IPS-18c (cell line): ENCODE measurements around the gene GPR65.

Experiments
- H3K4me3 ChIP-seq: 2 replicates; pipeline ENCODE4 v1.7.0; 2013; ENCODE audit warnings: low read depth, mild to moderate bottlenecking, low read length, moderate library complexity; ENCODE audit not compliant: insufficient read depth
- H3K9me3 ChIP-seq: one replicate; pipeline ENCODE4 v1.6.1; 2013; ENCODE audit warnings: mild to moderate bottlenecking, low read length, moderate library complexity; ENCODE audit not compliant: control insufficient read depth, insufficient read depth

GPR65 gene

DNA sequence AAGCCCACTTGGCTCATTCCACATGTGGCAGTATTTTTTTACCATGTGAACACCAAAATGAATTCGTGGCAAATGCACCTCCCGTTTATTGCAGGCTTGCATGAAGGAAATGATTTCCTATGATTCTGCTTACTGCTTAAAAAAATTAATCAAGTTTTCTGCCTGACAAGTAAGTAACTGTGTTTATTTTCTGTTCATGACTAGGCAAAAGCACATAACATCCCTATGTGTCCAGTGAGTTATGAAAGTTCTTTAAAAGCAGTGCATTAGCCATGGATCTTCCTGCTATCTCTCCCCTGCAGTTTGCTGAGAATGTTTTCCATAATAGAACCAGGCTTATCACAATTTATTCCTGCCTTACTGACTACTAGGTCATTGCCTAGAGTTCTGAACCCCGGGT lies 20.4 kb downstream of the GPR65 start:
- Histone ChIP-seq H3K4me3 (no peak overlapping the region), H3K9me3 (no peaks in the 10 kb centered on the region)

- Histone ChIP-seq H3K4me3 (no peak overlapping the region), H3K9me3 (no peaks in the 10 kb centered on the region)
These were observed 22.0 kb downstream of the GPR65 start for GRCh38 chr14:88026890-88027289.

DNA sequence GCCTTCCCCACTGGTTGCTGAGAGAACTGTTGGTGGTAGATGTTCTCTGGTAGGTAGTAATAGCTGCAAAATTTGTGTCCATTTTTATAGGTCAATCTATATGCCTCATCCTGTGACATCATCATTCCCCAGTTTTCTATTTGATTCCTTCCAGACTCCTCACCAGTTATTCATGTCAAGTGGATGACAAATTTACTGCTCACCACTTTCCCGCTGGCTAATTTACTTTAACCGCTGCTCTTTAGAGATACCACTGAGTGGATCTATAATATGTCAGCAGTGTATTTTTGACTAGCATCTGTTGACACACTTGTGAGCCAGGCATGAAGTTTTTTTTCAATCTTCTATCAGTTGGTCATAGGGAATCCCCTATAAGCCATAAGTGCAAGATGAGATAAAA lies 24.6 kb downstream of the GPR65 start:
- Histone ChIP-seq H3K9me3 (no peaks in the 10 kb centered on the region), H3K4me3 (no peak overlapping the region)

- Histone ChIP-seq H3K4me3 (no peak overlapping the region), H3K9me3 (no peaks in the 10 kb centered on the region)
These were observed 25.1 kb downstream of the GPR65 start for GRCh38 chr14:88030079-88030478.

DNA sequence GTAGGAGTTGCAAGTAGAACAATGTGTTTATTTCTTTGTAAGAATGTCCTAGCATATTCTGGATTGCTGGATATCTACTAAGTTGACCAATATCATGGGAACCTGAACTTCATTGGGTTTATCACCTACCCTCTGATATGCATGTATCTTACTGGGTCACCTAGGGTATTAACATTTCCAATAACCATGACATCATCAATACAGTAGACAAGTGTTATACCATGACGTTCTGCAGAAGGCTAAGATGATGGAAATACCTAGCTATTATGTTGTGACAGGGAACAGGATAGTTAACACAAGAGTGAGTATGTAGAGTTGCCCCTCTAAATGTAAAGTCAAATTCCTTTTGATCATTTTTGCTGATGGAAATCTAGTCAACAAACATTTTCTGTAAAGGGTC lies 26.0 kb downstream of the GPR65 start:
- H3K4me3 ChIP-seq: no peak overlapping the region
- H3K9me3 ChIP-seq: no peaks in the 10 kb centered on the region

DNA sequence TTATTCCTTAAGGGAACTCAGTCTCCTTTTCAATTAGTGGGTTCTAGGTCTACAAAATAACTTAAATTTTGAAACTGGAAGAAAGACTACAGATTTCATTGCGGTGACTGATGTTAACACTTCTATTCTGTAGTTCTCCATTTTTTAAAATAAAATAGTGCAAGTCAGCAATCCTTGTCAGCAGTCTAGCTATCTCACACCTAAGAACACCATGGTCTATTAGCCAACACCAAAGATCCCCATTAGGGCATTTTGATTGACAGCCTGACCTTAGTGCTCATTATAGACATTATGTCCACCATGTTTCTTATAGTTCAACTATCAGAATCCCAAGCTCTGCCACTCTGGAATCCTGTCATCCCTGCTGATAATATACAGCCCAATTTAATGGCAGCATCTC lies 27.4 kb downstream of the GPR65 start:
- no peaks in the 10 kb centered on the region for H3K9me3 ChIP-seq
- H3K4me3 ChIP-seq: no peak overlapping the region

DNA sequence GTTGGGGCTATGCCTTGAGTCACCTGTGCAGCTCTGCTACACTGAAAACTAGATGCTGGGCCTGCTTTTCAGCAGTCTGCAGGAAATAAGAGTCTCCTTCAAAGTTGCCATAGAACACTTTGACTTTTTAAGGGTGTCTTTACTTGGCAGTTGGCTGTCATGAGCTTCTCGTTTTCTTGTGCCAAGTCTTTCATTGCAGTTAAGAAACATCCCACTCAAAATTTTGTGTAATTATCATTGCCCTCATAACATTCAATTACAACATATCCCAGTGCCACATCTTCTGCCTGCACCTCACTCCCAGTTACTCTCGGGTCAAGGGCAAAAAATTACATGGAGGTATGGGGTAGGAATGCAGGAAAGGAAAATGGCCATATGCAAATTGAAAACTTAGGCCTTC lies 29.1 kb downstream of the GPR65 start:
- H3K4me3 ChIP-seq: no peak overlapping the region
- no peaks in the 10 kb centered on the region for H3K9me3 ChIP-seq

DNA sequence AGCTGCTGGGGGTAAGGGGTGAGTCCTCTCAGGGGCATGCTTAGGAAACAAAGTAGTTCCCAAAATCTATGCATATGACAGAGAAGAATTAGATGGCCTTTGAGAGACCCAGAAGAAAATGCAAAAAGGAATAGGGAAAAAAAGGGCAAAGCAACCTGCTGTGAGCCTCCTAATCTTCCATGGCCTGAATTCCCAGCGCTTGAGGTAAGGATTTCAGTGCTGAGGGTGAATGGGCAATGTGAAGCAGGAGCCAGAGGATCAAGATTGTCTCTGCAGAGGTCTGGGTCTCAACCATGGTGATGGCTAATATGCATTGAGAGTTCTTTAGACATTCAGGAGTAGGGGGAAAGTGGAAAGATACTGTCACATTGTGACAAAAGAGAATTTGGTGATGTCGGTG lies 31.5 kb downstream of the GPR65 start:
- no peaks in the 10 kb centered on the region for H3K9me3 ChIP-seq
- no peak overlapping the region for H3K4me3 ChIP-seq

GRCh38 chr14:88037325-88037724 lies 32.4 kb downstream of the GPR65 start:
- H3K4me3 ChIP-seq: no peak overlapping the region
- H3K9me3 ChIP-seq: no peaks in the 10 kb centered on the region

GRCh38 chr14:88039197-88039596 lies 34.3 kb downstream of the GPR65 start:
- H3K9me3 ChIP-seq: no peaks in the 10 kb centered on the region
- no peak overlapping the region for H3K4me3 ChIP-seq

DNA sequence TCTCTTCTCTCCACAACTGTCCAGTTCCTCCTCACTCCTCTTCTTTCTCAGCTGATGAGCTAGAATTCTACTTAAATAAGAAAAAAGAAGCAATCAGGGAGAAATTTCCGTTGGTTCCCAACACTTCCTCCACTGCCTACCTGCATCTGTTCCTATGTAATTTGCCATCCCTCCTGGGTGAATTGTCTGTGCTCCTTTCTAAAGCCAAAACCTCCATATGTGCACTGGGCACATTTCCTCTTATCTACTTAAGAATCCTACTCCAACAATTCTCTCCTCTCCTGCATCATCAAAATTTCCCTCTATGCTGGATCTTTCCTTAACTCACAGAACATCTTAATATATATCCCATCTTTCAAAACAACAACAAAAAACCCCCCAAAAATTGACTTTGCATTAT lies 35.2 kb downstream of the GPR65 start:
- no peak overlapping the region for H3K4me3 ChIP-seq
- no peaks in the 10 kb centered on the region for H3K9me3 ChIP-seq

- H3K4me3 ChIP-seq: no peak overlapping the region
- no peaks in the 10 kb centered on the region for H3K9me3 ChIP-seq
These were observed 38.9 kb downstream of the GPR65 start for GRCh38 chr14:88043529-88044443.

- no peak overlapping the region for H3K4me3 ChIP-seq
- H3K9me3 ChIP-seq: no peaks in the 10 kb centered on the region
These were observed 39.5 kb downstream of the GPR65 start for GRCh38 chr14:88044444-88044758.

- H3K9me3 ChIP-seq: no peaks in the 10 kb centered on the region
- no peak overlapping the region for H3K4me3 ChIP-seq
These were observed 40.0 kb downstream of the GPR65 start for GRCh38 chr14:88044776-88045446.

DNA sequence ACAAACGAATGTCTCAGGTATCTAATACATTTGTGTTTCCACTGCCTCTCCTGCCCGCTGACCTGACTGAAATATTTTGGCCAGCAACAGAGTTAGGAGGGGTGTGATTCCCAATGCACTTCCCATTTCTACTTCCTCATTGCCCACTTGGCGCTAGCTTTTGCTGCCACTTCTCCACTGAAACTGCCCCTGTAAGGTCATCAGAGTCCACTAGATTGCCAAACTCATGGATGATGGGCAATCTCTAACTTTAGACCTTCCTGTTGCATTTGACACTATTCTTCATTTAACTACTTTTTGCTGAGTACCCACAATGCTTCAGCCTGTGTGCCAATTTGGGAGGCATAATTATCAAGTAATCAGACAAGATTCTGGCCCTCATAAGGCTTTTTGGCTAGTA lies 40.8 kb downstream of the GPR65 start:
- Histone ChIP-seq H3K9me3 (no peaks in the 10 kb centered on the region), H3K4me3 (no peak overlapping the region)

- Histone ChIP-seq H3K4me3 (no peak overlapping the region), H3K9me3 (no peaks in the 10 kb centered on the region)
These were observed 43.4 kb downstream of the GPR65 start for GRCh38 chr14:88048351-88048750.

DNA sequence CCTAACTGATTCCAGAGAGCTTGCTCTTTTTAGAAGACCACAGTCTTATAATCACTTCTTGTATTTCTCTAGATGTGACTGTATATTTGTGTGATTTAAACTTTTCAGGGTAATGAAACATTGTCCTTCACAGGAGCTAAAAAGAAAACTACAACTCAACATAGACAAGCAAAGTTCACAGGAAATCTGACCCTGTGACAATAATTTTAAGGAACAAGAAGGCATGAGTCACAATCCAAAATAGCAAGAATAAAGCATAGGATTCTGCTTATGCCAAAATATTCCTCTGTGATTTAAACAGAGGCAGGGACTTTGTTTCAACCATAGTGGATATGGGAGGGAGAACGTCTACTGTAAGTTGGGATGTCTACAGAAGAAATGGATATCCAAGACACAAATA lies 44.3 kb downstream of the GPR65 start:
- no peaks in the 10 kb centered on the region for H3K9me3 ChIP-seq
- H3K4me3 ChIP-seq: no peak overlapping the region

DNA sequence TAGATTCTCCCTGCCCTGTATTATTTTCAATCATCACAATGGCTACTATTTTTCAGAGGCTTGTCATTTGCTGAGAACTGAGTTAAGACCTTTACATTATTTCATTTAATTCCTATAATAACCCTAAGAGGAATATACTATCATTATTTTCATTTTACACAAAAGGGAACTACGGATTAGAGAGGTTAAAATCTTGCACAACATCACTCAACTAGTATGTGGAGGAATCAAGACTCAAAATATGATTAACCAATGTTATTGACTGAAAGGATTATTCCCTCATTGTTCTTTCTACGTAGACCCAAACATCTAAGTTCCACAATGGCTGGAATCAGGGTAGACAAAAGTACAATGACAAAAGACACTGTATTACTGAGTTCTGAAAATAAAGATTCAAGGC lies 45.0 kb downstream of the GPR65 start:
- no peak overlapping the region for H3K4me3 ChIP-seq
- no peaks in the 10 kb centered on the region for H3K9me3 ChIP-seq

GRCh38 chr14:88060576-88060975 lies 55.6 kb downstream of the GPR65 start:
- H3K4me3 ChIP-seq: no peak overlapping the region
- H3K9me3 ChIP-seq: peaks cover 2% of the 10 kb centered on the region
